Left kidney (tissue), 2 donors: Measurements from ENCODE around the gene SLC25A38. TPM values are rescaled to one million over a fixed set of nuclear protein-coding genes. Genes with fewer than 3 reads are reported as not detected.
A peak's percentile ranks its signal among the peaks of the same experiment; 100 is the strongest.
"Not testable (repeated sequence)": the region's sequence is repeated elsewhere in the genome, so short reads cannot be mapped to it uniquely, and the experiment has no call there.

Experiments
- DNase-seq: peaks from one replicate; pipeline ENCODE4 v3.0.0-alpha.2; 2013
- polyA plus RNA-seq: library from polyadenylated mRNA; unstranded; fragments of 120-200 nt; gene quantifications from one replicate; pipeline ENCODE4 v1.2.1, GENCODE V29; 2013; ENCODE audit not compliant: insufficient read length

SLC25A38 gene
- polyA plus RNA-seq, 1 donor: 39.8 TPM

DNA sequence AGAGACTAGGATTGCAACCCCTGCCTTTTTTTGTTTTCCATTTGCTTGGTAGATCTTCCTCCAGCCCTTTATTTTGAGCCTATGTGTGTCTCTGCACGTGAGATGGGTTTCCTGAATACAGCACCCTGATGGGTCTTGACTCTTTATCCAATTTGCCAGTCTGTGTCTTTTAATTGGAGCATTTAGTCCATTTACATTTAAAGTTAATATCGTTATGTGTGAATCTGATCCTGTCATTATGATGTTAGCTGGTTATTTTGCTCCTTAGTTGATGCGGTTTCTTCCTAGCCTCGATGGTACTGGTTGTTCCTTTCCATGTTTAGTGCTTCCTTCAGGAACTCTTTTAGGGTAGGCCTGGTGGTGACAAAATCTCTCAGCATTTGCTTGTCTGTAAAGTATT lies 12.7 kb upstream of the SLC25A38 start:
- DNase-seq: not testable (repeated sequence)

DNA sequence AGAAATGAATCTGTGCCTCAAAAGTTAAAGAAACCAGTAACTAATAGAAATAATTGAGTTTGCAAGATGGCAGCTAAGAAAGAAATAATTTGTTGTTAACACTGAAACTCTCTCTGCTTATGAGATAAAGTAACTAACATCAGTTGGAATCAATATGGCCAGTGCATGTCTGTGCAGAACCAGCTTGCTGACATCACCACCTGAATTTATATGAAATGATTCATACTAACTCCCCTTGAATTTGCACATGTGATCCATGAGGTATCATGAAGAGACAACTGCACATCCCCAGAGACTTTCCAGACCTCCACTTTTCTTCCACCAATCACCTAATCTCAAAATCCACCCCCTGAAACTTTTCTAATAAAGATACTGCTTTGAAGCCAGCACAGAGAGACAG lies 10.3 kb upstream of the SLC25A38 start:
- no peak for DNase-seq

DNA sequence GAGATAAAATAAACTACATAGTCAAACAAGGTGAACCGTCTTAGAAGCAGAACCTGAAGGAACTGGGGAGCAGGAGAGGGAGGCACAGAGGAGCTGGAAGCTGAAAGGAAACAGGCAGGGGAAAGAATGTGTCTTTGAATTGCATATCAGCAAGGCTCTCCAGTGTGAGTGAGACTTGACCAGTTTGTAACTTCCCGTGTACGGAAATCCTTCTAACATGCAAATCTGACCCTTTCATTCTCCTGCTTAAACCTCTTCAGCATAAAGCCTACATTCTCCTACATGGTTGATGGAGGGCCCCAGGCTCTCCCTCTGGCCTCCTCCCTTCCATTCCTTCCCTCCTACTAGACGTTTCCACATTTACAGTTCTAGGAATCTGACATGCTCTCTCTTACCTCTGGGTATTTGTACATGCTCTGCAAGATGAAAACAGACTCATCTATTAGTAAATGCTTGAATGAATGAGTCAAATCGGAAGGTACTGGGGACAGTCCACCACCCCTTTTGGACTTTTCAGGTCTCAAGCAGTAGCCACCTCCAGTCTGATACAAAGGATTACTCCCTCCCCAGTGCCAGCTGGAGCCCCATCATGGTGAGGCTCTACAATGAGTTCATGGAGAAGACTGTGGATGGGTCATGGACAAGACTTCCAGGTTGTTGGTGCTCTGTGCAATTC lies 6.1 kb upstream of the SLC25A38 start:
- no peak for DNase-seq

DNA sequence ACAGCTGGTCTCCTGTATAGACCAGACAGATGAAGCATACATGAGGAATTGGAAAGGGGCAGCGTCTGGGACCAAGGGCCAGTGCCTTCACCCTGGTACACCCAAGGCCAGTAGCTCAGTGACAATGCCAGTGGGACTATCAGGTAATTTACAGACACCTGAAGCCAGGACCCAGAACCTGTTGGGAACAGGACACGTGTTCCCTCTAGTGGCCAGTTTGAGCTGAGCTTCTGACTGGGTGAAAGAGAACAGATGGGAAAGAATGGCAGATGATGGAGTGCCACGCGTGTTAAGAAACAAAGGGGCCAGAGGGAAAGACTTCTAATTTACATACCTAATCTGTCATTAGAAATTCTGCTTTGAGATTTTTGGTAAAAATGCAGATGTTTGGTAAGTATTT lies 5.1 kb upstream of the SLC25A38 start:
- peak; percentile 30 for DNase-seq

DNA sequence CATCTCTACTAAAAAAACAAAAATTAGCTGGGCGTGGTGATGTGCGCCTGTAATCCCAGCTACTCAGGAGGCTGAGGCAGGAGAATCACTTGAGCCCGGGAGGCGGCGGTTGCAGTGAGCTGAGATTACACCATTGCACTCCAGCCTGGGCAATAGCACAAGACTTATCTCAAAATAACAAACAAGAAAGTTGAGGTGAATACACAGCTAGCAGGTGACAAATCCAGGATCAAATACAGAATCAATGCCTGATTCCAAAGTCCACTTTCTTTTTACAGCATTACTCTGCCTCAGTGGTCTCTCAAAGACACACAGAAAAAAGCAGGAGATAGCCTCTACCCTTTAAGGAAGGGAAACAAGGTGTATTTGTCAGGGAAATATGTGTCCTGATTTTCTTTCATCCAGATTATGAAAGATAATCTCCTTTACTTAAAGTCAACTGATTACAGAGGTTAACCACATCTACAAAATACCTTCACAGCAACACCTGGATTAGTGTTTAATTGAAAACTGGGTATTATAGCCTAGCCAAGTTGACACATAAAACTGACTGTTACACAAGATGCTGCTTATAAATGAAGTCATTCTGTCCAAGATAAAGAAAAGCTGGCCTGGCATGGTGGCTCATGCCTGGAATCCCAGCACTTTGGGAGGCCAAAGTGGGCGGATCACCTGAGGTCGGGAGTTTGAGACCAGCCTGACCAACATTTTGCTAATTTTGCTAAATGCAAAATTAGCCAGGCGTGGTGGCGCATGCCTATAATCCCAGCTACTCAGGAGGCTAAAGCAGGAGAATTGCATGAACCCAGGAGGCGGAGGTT lies 4.0 kb upstream of the SLC25A38 start:
- DNase-seq: no peak

DNA sequence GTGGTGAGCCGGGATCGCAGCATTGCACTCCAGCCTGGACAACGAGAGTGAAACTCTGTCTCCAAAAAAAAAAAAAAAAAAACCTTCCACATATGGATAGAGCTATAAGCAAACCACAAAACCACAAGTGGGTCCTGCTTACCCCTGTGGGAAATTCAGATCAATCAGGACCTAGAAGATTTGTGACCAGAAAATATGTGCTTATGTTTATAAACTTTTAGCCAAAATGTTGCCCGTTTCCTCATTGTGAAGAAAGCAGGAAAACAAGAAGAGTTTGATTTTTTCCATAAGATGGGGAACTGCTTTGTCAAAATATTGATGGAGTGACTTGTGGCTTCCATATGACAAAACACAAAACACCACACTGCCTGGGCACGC lies 3.4 kb upstream of the SLC25A38 start:
- DNase-seq: no peak

DNA sequence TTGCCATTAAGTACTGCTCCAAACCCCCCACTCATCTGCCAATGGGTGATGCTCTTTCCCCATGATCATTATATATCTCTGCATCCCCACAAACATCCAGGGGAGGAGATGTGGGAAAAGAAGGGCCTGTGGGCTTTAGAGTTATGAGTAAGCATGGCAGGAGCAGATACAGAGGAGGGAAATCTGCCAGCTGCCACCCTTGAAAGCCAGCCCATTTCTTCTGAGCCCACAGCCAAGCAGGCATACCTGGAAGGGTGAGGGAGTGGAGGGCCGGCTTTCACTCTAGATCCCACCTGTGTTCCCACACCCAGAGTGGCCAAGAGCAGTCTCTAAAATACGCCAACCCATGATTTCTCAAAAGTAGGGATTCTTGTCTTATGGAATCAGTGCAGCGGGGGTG lies 1.7 kb upstream of the SLC25A38 start:
- no peak for DNase-seq

DNA sequence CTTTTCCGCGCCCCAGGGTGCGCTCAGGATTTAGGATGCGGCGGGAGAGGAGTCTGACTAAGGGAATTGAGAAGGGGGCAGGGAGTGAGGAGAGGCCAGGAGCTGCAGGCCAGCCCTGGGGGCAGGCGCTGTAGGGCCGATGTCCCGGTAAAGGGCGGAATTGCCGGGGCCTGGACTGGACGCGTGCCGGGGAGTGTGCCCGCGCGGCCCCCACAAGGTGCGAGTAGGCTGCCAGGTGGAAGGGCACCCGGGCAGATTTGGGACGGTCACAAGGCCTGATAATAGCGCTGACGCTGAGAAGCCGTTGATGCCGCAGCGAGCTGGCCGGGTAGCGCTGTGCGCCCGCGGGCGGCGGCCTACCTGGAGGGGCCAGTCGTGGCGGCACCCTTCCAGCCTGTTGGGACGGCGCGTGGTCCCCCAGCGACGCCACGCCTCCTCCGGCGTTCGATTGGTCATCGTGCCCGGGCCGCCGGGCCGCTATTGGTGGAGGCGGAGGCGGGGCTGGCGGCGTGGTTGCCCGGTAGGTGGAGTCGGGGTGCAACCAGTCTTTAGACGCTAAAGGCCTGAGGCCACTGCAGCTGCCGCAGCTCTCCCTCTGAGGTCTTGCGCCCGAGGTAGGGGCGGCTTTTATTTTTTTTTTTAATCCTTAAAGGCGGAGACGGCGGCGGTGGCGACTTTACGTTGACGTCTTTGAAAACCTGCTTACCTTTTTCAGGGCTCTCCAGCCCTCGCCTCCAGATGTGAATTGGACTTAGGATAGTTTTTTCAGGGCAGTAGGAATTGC lies 903 bp downstream of the SLC25A38 start:
- peak; percentile 90 for DNase-seq

GRCh38 chr3:39384665-39385000 lies 1.5 kb downstream of the SLC25A38 start:
- no peak for DNase-seq

GRCh38 chr3:39385456-39386090 lies 2.4 kb downstream of the SLC25A38 start:
- DNase-seq: no peak

DNA sequence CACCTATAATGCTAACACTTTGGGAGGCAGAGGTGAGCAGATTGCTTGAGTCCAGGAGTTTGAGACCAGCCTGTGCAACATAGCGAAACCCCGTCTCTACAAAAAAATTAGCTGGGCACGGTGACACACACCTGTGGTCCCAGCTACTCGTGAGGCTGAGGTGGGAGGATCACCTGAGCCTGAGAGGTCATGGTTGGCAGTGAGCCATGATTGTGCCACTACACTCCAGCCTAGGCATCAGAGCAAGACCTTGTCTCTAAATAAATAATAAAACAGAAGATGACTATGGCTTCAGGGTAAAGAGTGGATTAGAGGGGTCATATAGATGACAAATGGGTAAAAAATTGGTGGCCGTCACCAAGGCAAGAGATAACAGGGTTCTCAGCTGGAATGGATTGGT lies 3.1 kb downstream of the SLC25A38 start:
- no peak for DNase-seq

GRCh38 chr3:39387411-39387975 lies 4.3 kb downstream of the SLC25A38 start:
- no peak for DNase-seq

GRCh38 chr3:39388153-39388552 lies 5.0 kb downstream of the SLC25A38 start:
- no peak for DNase-seq

GRCh38 chr3:39388741-39389248 lies 5.6 kb downstream of the SLC25A38 start:
- DNase-seq: no peak

DNA sequence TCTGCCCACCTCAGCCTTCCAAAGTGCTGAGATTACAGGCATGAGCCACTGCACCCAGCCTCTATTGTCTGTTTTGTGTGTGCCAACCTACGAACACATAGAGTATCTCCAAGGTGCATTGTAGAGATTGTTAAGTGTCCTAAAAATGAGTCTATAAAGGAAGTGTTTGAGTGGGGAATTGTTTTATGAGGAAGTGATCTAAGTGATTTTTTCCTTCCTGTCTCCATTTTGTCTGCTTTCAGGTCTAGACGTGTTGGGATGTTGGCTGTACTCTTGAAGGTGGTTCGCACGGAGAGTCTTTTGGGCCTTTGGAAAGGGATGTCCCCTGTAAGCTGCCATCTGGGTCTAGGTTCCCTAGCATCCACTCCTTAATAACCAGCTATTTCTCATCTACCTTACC lies 7.0 kb downstream of the SLC25A38 start:
- no peak for DNase-seq

- DNase-seq: no peak
These were observed 13.5 kb downstream of the SLC25A38 start for GRCh38 chr3:39396690-39397089.

DNA sequence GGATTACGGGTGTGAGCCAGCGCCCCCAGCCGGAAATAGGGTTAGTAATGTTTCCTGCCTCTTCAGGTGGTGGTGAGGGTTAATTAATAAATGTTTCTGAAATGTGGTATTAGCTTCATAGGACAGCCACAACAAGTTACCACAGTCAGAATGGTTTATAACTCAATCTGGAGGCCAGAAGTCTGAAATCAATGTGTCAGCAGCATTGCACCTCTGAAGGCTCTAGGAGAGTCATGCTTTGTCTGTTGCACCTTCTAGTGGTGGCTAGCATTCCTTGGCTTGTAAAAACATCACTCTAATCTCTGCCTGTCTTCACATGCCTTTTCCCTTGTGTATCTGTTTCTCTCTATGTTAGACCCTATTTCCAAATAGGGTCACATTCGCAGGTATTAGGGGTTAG lies 15.5 kb downstream of the SLC25A38 start:
- no peak for DNase-seq

DNA sequence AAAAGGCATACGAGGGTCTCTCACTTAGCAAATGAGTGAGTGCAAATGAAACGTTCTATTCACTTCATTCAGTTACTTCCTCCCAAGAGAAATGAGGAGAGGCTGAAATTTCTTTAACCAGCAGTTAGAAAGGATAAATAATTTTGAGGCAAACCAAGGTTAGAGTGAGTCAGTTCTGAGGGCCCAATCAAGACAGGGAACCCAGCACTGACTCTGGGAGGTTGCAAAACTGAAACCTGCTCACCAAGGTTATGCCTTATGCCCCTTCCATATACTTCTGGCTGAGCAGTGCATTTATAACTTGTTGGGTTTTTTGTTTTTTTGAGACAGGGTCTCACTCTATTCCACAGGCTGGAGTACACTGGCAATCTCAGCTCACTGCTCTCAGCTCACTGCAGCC lies 18.8 kb downstream of the SLC25A38 start:
- no peak for DNase-seq

DNA sequence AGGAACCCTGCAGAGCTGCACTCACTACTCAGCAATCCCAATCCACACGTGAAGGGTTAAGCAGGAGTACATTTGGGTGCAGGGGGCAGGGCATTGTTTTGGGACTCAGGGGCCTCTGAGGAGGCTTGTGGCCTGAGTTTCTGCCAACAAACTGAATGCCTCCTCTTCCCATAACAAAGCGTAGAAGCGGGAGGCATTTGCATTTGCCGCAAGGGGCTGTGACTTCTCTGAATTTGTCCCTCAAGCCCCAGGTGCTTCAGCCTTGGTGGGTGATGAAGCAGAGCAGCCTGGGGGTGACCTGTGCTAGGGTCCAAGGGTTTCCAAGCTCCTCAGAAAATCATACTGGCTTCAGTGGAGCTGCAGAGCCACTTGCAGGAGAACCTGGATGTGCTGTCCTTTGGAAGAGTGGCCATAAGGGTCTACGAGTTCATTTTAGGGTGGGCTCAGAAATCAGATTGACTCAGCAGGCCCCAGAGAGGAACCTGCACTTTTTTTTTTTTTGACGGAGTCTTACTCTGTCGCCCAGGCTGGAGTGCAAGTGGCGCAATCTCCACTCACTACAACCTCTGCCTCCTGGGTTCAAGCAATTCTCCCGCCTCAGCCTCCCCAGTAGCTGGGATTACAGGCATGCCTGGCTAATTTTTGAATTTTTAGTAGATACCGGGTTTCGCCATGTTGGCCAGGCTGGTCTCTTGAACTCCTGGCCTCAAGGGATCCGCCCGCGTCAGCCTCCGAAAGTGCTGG lies 21.9 kb downstream of the SLC25A38 start:
- DNase-seq: no peak

DNA sequence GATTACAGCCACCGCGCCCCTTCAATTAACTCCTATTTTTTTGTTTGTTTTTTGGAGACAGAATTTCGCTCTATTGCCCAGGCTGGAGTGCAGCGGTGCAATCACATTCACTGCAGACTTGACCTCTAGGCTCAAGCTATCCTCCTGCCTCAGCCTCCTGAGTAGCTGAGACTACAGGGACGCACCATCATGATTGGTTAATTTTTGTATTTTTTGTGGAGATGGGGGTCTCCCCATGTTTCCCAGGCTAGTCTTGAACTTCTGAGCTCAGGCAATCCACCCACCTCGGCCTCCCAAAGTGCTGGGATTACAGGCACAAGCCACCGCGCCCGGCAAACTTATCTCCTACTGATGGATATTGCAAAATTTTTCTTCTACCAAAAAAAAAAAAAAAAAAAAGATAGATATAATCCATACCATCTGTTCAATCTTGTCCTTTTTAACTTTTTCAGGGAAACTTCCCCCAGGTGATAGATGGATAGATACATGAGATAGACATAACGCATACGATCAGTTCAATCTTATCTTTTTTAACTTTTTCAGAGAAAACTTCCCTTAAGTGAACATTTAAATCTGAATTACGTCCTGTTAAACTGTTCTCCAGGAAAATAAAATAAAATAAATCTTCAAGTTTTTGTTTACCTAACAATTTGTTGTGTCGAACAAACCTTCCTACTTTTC lies 22.7 kb downstream of the SLC25A38 start:
- DNase-seq: no peak
